Activated naive CD4-positive, alpha-beta T cell treated with anti-CD3 and anti-CD28 coated beads, Interleukin-2, amount 10 ng/mL, durations not matched to agents 7 days and 5 days (primary cell): ENCODE measurements around the gene RNF151.
"Not testable (repeated sequence)": the region's sequence is repeated elsewhere in the genome, so short reads cannot be mapped to it uniquely, and the experiment has no call there.

Source experiments
- CTCF ChIA-PET: fragments of 350-600 bp; sonication (Branson Sonifier 250); formaldehyde crosslinking; loops from one replicate; lab custom pipeline; 2021; ENCODE audit warnings: antibody characterized with exemption; lab: Charles Lee
- DNase-seq: peaks from one replicate; pipeline ENCODE4 v3.0.0-alpha.2; 2020
- H3K27ac Mint-ChIP-seq: one replicate; pipeline ENCODE4 v1.8.0; 2021; ENCODE audit warnings: mild to moderate bottlenecking, moderate library complexity, mixed read lengths
- H3K27me3 Mint-ChIP-seq: one replicate; pipeline ENCODE4 v1.8.0; 2021; ENCODE audit warnings: mild to moderate bottlenecking, mixed read lengths
- H3K36me3 Mint-ChIP-seq: one replicate; pipeline ENCODE4 v1.8.0; 2021; ENCODE audit warnings: mixed read lengths
- H3K4me1 Mint-ChIP-seq: one replicate; pipeline ENCODE4 v1.8.0; 2021; ENCODE audit warnings: mixed read lengths
- H3K4me3 Mint-ChIP-seq: one replicate; pipeline ENCODE4 v1.8.0; 2021; ENCODE audit warnings: mild to moderate bottlenecking, moderate library complexity, mixed read lengths
- H3K9me3 Mint-ChIP-seq: one replicate; pipeline ENCODE4 v1.8.0; 2021; ENCODE audit warnings: mixed read lengths

RNF151 gene

DNA sequence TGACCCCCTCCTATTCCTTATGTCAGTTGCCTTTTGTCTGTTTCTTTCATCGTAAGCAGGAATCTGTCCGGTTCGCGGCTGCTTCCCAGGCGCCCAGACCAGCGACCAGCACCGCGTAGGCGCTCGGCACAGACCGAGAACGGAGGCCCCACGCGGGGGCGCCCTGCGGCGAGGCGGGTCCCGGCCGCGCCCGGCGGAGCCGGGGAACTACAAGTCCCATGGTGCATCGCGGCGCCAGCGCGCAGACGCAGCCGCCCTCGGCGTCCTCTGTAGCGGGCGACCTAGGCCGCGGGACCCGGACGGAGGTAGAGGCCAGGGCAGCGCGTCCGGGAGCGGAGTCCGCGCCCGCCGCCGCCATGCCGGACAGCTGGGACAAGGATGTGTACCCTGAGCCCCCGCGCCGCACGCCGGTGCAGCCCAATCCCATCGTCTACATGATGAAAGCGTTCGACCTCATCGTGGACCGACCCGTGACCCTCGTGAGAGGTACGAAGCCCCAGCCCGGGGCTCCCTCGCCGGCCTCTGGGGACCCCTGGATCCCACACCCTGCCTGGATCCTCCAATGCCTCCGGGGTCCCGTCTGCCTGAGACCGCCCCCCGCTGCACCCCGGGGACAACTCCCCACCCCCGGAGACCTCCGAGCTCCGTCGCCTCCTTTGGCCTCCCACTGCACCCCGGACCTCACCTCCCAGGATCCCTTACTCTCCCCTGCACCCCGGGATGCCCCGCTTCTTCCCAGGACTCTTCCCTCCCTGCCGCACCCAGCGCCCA is 7.2 kb upstream of the RNF151 start, which contains the start of gene NDUFB10:
Gene NDUFB10 (plus strand): TSS at position 270 of the 771 bp plus-strand sequence. CDS start 87 bp downstream, at position 357.
- H3K27me3 Mint-ChIP-seq: peaks cover 20% of the 10 kb centered on the region
- H3K36me3 Mint-ChIP-seq: peaks cover 28% of the 10 kb centered on the region
- CTCF ChIA-PET: interaction anchor here (1.8 kb wide), 1 partner anchor 12 kb away, joined by 4 read pairs; the partner anchor contains the start of gene TBL3

GRCh38 chr16:1960665-1961630 is 5.7 kb upstream of the RNF151 start:
- Mint-ChIP-seq H3K9me3 (no peaks in the 10 kb centered on the region), H3K27me3 (peaks cover 11% of the 10 kb centered on the region), H3K4me3 (peak overlapping the region; percentile 95), H3K36me3 (peaks cover 32% of the 10 kb centered on the region), H3K4me1 (peaks cover 50% of the 10 kb centered on the region), H3K27ac (peak overlapping the region; percentile 94)
- CTCF ChIA-PET: interaction anchor here (1.5 kb wide), 1 partner anchor 11 kb away, joined by 3 read pairs; the partner anchor contains the start of gene TBL3
- DNase-seq: no peak

More for the DNA sequence above, 7.2 kb upstream of the RNF151 start, which contains the start of gene NDUFB10:
- H3K27ac Mint-ChIP-seq: peak within 1 kb of the TSS; percentile 94
- peak within 1 kb of the TSS; percentile 95 for H3K4me3 Mint-ChIP-seq
- H3K4me1 Mint-ChIP-seq: peaks cover 44% of the 10 kb centered on the region
- DNase-seq: peak; percentile 94
- no peaks in the 10 kb centered on the region for H3K9me3 Mint-ChIP-seq

- H3K27me3 Mint-ChIP-seq: peaks cover 5% of the 10 kb centered on the region
- H3K9me3 Mint-ChIP-seq: no peaks in the 10 kb centered on the region
- H3K36me3 Mint-ChIP-seq: peaks cover 32% of the 10 kb centered on the region
- peak overlapping the region; percentile 94 for H3K27ac Mint-ChIP-seq
- H3K4me1 Mint-ChIP-seq: peaks cover 50% of the 10 kb centered on the region
- CTCF ChIA-PET: no interaction called here
- DNase-seq: no peak
- peak overlapping the region; percentile 46 for H3K4me3 Mint-ChIP-seq
Measured at GRCh38 chr16:1961651-1962067, 5.0 kb upstream of the RNF151 start.

DNA sequence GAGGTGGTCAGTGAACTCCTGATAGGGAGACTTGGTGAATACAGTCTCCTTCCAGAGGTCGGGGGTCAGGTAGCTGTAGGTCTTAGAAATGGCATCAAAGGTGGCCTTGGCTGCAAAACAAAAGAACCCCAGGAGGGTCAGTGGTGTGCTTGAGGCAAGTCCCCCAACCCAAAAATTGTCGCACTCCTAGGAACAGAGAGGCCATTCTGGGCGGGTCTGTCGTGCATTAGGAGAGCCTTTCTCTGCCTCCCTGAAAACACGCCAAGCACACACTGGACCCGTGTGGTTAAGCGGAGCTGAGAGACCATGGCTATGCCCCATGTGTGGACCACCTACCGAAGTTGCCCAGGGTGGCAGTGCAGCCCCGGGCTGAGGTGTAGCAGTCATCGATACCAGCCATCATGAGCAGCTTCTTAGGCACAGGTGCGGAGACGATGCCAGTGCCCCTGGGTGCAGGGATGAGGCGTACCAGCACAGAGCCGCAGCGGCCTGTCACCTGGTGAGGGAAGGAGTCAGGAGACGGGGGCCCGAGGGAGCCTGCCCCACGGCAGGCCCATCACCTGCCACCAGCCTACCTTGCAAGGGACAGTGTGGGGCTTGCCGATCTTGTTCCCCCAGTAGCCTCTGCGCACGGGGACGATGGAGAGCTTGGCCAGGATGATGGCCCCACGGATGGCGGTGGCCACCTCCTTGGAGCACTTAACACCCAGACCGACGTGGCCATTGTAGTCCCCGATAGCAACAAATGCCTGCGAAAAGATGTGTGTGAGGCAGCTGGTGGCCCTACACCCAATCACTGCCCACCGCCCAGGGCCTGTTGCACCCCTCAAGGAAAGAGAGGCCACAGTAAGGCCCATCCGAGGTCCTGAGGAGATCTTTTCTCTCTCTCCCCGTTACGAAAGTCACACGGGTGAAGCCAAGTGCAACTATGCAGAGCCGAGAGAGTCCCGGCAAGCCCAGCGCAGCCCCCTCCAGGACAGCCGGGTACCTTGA is 4.2 kb upstream of the RNF151 start:
- Mint-ChIP-seq H3K4me3 (peak overlapping the region; percentile 92), H3K27ac (peak overlapping the region; percentile 94), H3K36me3 (peaks cover 32% of the 10 kb centered on the region), H3K4me1 (peaks cover 51% of the 10 kb centered on the region)
- H3K9me3 Mint-ChIP-seq, H3K27me3 Mint-ChIP-seq, DNase-seq, CTCF ChIA-PET: not testable (repeated sequence)

DNA sequence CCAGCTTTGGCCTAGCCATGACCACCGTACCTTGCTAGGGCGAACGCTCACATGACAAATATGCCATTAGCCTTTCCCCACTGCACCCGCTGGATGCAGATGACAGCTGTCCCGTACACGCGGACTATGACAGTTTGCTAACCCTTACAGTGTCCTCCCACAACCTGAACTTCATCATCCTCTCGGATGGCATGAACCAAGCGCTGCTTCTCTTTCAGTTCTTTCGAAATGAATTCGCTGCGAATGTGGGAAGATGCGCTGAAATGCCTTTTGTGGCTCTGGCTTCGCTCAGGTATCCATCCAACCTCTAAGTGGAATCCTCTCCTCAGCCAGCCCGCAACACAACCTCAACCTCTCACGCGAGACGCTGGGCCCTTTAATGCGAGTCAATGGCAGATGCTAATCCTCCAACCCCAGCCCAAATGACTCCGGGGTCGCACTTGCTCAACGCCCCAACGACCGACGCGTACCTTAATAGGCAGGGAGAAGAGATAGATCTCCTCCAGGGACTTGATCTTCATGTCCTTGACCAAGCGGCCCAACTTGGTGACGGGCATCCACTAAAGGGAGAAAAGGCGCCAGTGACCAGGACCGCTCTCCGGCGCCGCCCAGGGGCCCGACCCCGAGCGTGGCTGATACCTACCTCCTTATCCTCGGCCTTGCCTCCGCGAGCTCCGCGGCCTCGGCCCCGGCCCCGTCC is 2.7 kb upstream of the RNF151 start:
- Mint-ChIP-seq H3K4me1 (peaks cover 52% of the 10 kb centered on the region), H3K4me3 (peak overlapping the region; percentile 92), H3K36me3 (peaks cover 32% of the 10 kb centered on the region), H3K27me3 (no peaks in the 10 kb centered on the region), H3K27ac (peak overlapping the region; percentile 93), H3K9me3 (no peaks in the 10 kb centered on the region)
- DNase-seq: peak; percentile 53
- CTCF ChIA-PET: interaction anchor here (1.2 to 1.5 kb wide), 2 partner anchors 22 to 40 kb away, joined by 3 to 4 read pairs; no protein-coding TSS in a partner anchor

GRCh38 chr16:1964506-1965395 is 1.9 kb upstream of the RNF151 start, which contains the start of gene RPS2:
TSS of gene RPS2 (minus strand) at chr16:1964826. CDS start at chr16:1964625, 201 bp downstream.
- CTCF ChIA-PET: interaction anchor here (1.2 to 1.5 kb wide), 2 partner anchors 23 to 39 kb away, joined by 3 to 4 read pairs; no protein-coding TSS in a partner anchor
- peaks cover 49% of the 10 kb centered on the region for H3K4me1 Mint-ChIP-seq
- H3K27me3 Mint-ChIP-seq: no peaks in the 10 kb centered on the region
- H3K4me3 Mint-ChIP-seq: peak within 1 kb of the TSS; percentile 92
- peaks cover 32% of the 10 kb centered on the region for H3K36me3 Mint-ChIP-seq
- peak within 1 kb of the TSS; percentile 96 for H3K27ac Mint-ChIP-seq
- no peaks in the 10 kb centered on the region for H3K9me3 Mint-ChIP-seq
- DNase-seq: peak; percentile 99

DNA sequence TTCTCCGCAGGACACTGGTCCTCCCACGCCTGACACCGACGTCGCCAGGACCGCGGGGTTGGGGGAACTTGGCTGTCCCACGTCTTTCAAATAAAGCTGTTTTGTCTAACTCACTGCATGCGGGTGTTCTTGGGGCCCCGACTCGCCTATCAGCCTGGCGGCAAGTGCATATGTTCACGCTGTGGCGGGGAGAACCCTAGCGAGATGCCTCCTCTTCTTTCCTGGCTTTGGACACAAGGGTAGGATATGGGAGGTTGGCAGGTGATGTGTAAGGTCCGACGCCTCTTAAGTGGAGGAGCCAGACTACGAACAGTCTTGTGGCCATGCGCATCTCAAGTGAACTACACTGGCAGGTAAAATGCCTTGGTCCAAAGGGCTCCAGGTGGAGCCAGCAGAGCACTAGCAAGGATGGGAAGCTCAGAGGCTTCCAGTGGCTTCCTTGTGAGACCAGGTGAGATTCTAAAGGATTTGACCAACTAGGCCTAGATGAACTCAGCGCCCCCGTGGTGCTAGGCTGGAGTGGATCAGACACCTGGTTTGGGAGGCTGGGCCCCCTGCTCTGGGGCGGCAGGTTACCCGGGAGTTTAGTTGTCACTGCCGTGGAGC is 1.2 kb upstream of the RNF151 start:
- H3K27ac Mint-ChIP-seq: peak overlapping the region; percentile 96
- H3K4me3 Mint-ChIP-seq: peak overlapping the region; percentile 92
- H3K9me3 Mint-ChIP-seq: no peaks in the 10 kb centered on the region
- H3K4me1 Mint-ChIP-seq: peaks cover 48% of the 10 kb centered on the region
- CTCF ChIA-PET: interaction anchor here (0.5 to 1.5 kb wide), 2 partner anchors 39 to 1159 kb away, joined by 3 to 4 read pairs; no protein-coding TSS in a partner anchor
- H3K27me3 Mint-ChIP-seq: no peaks in the 10 kb centered on the region
- DNase-seq: no peak
- H3K36me3 Mint-ChIP-seq: peaks cover 32% of the 10 kb centered on the region

GRCh38 chr16:1968146-1968953 is 1.7 kb downstream of the RNF151 start:
- H3K9me3 Mint-ChIP-seq: no peaks in the 10 kb centered on the region
- H3K27ac Mint-ChIP-seq: peak overlapping the region; percentile 4
- CTCF ChIA-PET: no interaction called here
- H3K4me3 Mint-ChIP-seq: no peak overlapping the region
- peaks cover 47% of the 10 kb centered on the region for H3K4me1 Mint-ChIP-seq
- no peak for DNase-seq
- H3K27me3 Mint-ChIP-seq: no peaks in the 10 kb centered on the region
- peaks cover 16% of the 10 kb centered on the region for H3K36me3 Mint-ChIP-seq

- peaks cover 14% of the 10 kb centered on the region for H3K36me3 Mint-ChIP-seq
- CTCF ChIA-PET: interaction anchor here (1.0 to 1.4 kb wide), 3 partner anchors 11 to 13 kb away, joined by 3 to 5 read pairs (median 4); partner anchors contain the start of genes GFER and NDUFB10
- peak; percentile 97 for DNase-seq
- H3K9me3 Mint-ChIP-seq: no peaks in the 10 kb centered on the region
- H3K27ac Mint-ChIP-seq: peak within 1 kb of the TSS; percentile 100
- peaks cover 41% of the 10 kb centered on the region for H3K4me1 Mint-ChIP-seq
- peak within 1 kb of the TSS; percentile 83 for H3K4me3 Mint-ChIP-seq
- H3K27me3 Mint-ChIP-seq: no peaks in the 10 kb centered on the region
Measured at GRCh38 chr16:1971796-1972489, 5.3 kb downstream of the RNF151 start, which contains the start of gene TBL3. TSS of gene TBL3 (plus strand) at chr16:1972053. CDS start at chr16:1972165, 112 bp downstream.

- Mint-ChIP-seq H3K27ac (peak overlapping the region; percentile 100), H3K27me3 (peaks cover 2% of the 10 kb centered on the region), H3K9me3 (no peaks in the 10 kb centered on the region), H3K36me3 (peaks cover 15% of the 10 kb centered on the region), H3K4me1 (peaks cover 40% of the 10 kb centered on the region), H3K4me3 (peak overlapping the region; percentile 83)
- DNase-seq: peak; percentile 45
- CTCF ChIA-PET: interaction anchor here (1.4 kb wide), 1 partner anchor 12 kb away, joined by 5 read pairs; the partner anchor contains the start of gene GFER
Measured at GRCh38 chr16:1972490-1972877, 5.8 kb downstream of the RNF151 start.
